A673 (cell line): Measurements from ENCODE around the gene MIER1. TPM values are rescaled to one million over a fixed set of nuclear protein-coding genes. Genes with fewer than 3 reads are reported as not detected.

Experiments used
- BruUV-seq: library from RNA; stranded (reverse); fragments of 400-500 nt; replicated peaks from 2 replicates; lab custom pipeline; 2021; lab: Mats Ljungman, UMichigan
- CTCF ChIA-PET: fragments of 300-600 bp; sonication (Branson Sonifier 250); formaldehyde crosslinking; loops from one replicate; lab custom pipeline; 2022; ENCODE audit warnings: antibody characterized with exemption; lab: Charles Lee
- POLR2A ChIA-PET: fragments of 300-600 bp; sonication (Branson Sonifier 250); formaldehyde crosslinking; loops from one replicate; lab custom pipeline; 2022; ENCODE audit warnings: antibody characterized with exemption; ENCODE audit not compliant: low non-redundant PET; lab: Charles Lee
- DNase-seq: peaks from one replicate; pipeline ENCODE4 v3.0.0-alpha.2; 2015; ENCODE audit warnings: low spot score
- H3K27ac ChIP-seq: fragments of 200-600 bp; sonication (generic); 2 replicates; pipeline ENCODE4 v1.5.1; 2016; ENCODE audit warnings: mixed run types, low read depth, mild to moderate bottlenecking, mixed read lengths, antibody characterized with exemption, low read length; ENCODE audit not compliant: poor library complexity, severe bottlenecking
- H3K27me3 ChIP-seq: fragments of 200-600 bp; sonication (generic); replicated peaks from 2 replicates; pipeline ENCODE4 v1.6.1; 2017; ENCODE audit warnings: mixed run types, low read depth, mild to moderate bottlenecking, mixed read lengths, antibody characterized with exemption, low read length; ENCODE audit not compliant: insufficient read depth, poor library complexity
- H3K36me3 ChIP-seq: fragments of 200-600 bp; sonication (generic); 2 replicates; pipeline ENCODE4 v1.6.1; 2016; ENCODE audit warnings: mixed run types, mild to moderate bottlenecking, mixed read lengths, antibody characterized with exemption, low read length; ENCODE audit not compliant: insufficient read depth, poor library complexity, severe bottlenecking
- H3K4me1 ChIP-seq: fragments of 200-600 bp; sonication (generic); 2 replicates; pipeline ENCODE4 v1.6.1; 2017; ENCODE audit warnings: mixed run types, mild to moderate bottlenecking, mixed read lengths, antibody characterized with exemption, low read length; ENCODE audit not compliant: insufficient read depth, poor library complexity, severe bottlenecking
- H3K4me3 ChIP-seq: fragments of 200-600 bp; sonication (generic); 2 replicates; pipeline ENCODE4 v1.5.1; 2016; ENCODE audit warnings: low read depth, mixed run types, mild to moderate bottlenecking, mixed read lengths, low read length; ENCODE audit not compliant: poor library complexity, severe bottlenecking
- H3K9me3 ChIP-seq: fragments of 200-600 bp; sonication (generic); 2 replicates; pipeline ENCODE4 v1.6.1; 2016; ENCODE audit warnings: mixed run types, low read depth, mild to moderate bottlenecking, mixed read lengths, antibody characterized with exemption, low read length; ENCODE audit not compliant: poor library complexity, severe bottlenecking
- CTCF ChIP-seq: fragments of 300-800, 200-600 bp; sonication (generic); conservative IDR thresholded peaks from 2 replicates; pipeline ENCODE4 v1.5.1; 2017; ENCODE audit warnings: low read depth, mild to moderate bottlenecking, antibody characterized with exemption, low read length, moderate library complexity, mixed read lengths
- EZH2 ChIP-seq: fragments of 200-600 bp; sonication (generic); IDR thresholded peaks from 2 replicates; pipeline ENCODE4 v1.6.1; 2017; ENCODE audit warnings: borderline replicate concordance, low read depth, mild to moderate bottlenecking, mixed read lengths, antibody characterized with exemption, low read length; ENCODE audit not compliant: poor library complexity, severe bottlenecking
- intact Hi-C: fragments of 100-400 bp; cut with micrococcal nuclease; formaldehyde crosslinking; loops from one replicate; pipeline ENCODE4 v1.10.0; 2022; ENCODE audit not compliant: unreplicated experiment
- total RNA-seq: library from RNA; stranded (reverse); gene quantifications from 2 replicates; pipeline ENCODE4 v1.2.3, GENCODE V29; 2021

Gene MIER1
- total RNA-seq, 1 experiment from 2014 or later = 30.3 TPM

DNA sequence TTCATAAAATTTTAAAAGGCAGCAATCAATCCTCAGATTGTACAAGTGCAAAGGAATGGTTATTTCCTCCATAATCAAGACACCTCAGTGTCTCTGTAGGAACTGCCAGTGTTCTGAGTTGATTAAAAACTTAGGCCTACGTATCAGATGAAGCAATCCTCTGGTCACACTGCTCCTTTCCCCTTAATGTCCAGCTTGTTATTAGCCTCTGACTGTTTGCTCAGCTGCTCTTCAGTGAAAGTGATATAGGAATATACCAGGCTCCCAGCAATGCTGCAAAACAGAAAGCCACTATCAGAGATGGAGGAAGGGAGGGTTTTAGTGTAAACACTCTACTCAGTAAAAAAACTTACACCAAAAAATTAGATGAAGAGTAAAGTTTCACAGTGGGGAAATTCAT, 79.4 kb downstream of the MIER1 start:
- Histone ChIP-seq H3K36me3 (no peaks in the 10 kb centered on the region), H3K27me3 (no peaks in the 10 kb centered on the region), H3K4me1 (no peaks in the 10 kb centered on the region), H3K27ac (no peak overlapping the region), H3K9me3 (no peaks in the 10 kb centered on the region), H3K4me3 (no peak overlapping the region)
- CTCF ChIA-PET = no interaction called here
- BruUV-seq = no TSS peak
- TF ChIP-seq EZH2 = no peak
- no peak for TF ChIP-seq CTCF
- intact Hi-C loops = no loop called here
- POLR2A ChIA-PET = no interaction called here
- no peak for DNase-seq

- H3K4me1 ChIP-seq = no peaks in the 10 kb centered on the region
- H3K27me3 ChIP-seq = no peaks in the 10 kb centered on the region
- intact Hi-C loops = no loop called here
- H3K9me3 ChIP-seq = no peaks in the 10 kb centered on the region
- H3K36me3 ChIP-seq = no peaks in the 10 kb centered on the region
- ChIA-PET CTCF (no interaction called here), POLR2A (no interaction called here)
- H3K27ac ChIP-seq = no peak overlapping the region
- no peak overlapping the region for H3K4me3 ChIP-seq
- TF ChIP-seq CTCF (no peak), EZH2 (no peak)
- DNase-seq = no peak
- no TSS peak for BruUV-seq
These were observed 80.3 kb downstream of the MIER1 start for GRCh38 chr1:67005068-67005467.

GRCh38 chr1:67009792-67010191, 85.0 kb downstream of the MIER1 start:
- no TSS peak for BruUV-seq

More at GRCh38 chr1:67009792-67010191, 85.0 kb downstream of the MIER1 start:
- no peaks in the 10 kb centered on the region for H3K36me3 ChIP-seq
- H3K27ac ChIP-seq = no peak overlapping the region
- TF ChIP-seq CTCF = no peak
- TF ChIP-seq EZH2 = no peak
- no peak for DNase-seq
- H3K27me3 ChIP-seq = no peaks in the 10 kb centered on the region
- intact Hi-C loops = no loop called here
- H3K9me3 ChIP-seq = no peaks in the 10 kb centered on the region
- H3K4me3 ChIP-seq = no peak overlapping the region
- ChIA-PET CTCF (no interaction called here), POLR2A (no interaction called here)
- H3K4me1 ChIP-seq = no peaks in the 10 kb centered on the region
